Neural progenitor cell (in vitro differentiated cells): ENCODE data around the gene GPC4.

Experiments used
- CTCF ChIP-seq: fragments of 200-600 bp; sonication (generic); IDR thresholded peaks from 2 replicates; pipeline ENCODE4 v1.5.1; 2017; ENCODE audit warnings: antibody characterized with exemption, mild to moderate bottlenecking
- EZH2 ChIP-seq: fragments of 200-600 bp; sonication (generic); IDR thresholded peaks from 2 replicates; pipeline ENCODE4 v1.6.1; 2017; ENCODE audit warnings: antibody characterized with exemption, mild to moderate bottlenecking, moderate library complexity
- EZH2phosphoT487 ChIP-seq: fragments of 200-600 bp; sonication (generic); IDR thresholded peaks from 2 replicates; pipeline ENCODE4 v1.6.1; 2017; ENCODE audit warnings: antibody characterized with exemption

- TF ChIP-seq CTCF: no peak
- no peak for TF ChIP-seq EZH2phosphoT487
- TF ChIP-seq EZH2: no peak
Measured at GRCh38 chrX:133444196-133444595, 28.9 kb upstream of the GPC4 start.
